ENCODE measurements around the gene TCERG1L. TPM values are rescaled to one million over a fixed set of nuclear protein-coding genes. Genes with fewer than 3 reads are reported as not detected.

TCERG1L gene
- polyA plus RNA-seq, 3 donors, result not detected

DNA sequence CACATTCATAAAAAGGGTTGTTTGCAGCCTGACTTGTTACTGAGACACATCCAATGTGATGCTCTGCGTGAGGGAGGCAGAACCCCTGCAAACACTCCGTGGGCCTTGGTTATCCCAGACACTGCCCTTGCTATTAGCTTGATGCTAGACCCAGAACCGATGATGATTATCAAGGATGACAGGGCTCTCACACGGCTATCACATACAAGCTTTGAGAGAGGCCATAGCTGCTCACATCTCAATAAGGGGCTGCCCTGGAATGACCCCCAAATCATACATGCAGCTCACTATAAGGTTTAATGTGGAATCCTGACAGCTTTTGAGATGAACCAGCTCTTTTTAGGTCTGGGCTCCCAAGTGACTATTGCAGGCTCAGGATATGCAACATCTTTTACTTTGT is 44.4 kb upstream of the TCERG1L start:
- no peak overlapping the region for H2AFZ ChIP-seq (ENCODE audit: insufficient read depth, low read depth, low read length, poor library complexity, severe bottlenecking)
- Mint-ChIP-seq H3K9me3 (peaks cover 0 to 8% (median 1%) of the 10 kb centered on the region in 7 donors), H3K4me3 (no peak overlapping the region), H3K27ac (no peak overlapping the region), H3K36me3 (no peaks in the 10 kb centered on the region), H3K4me1 (no peaks in the 10 kb centered on the region), H3K27me3 (ENCODE audit: low read depth in 3 of 3) (peaks cover 0 to 2% (median 2%) of the 10 kb centered on the region in 3 donors)
- H3K9ac ChIP-seq (ENCODE audit: insufficient read depth, low read length, poor library complexity, severe bottlenecking), result no peak overlapping the region
- no peaks in the 10 kb centered on the region for H3K27me3 ChIP-seq (ENCODE audit: control insufficient read depth in 2 of 2, insufficient read depth in 2 of 2, low read length in 2 of 2)
- no peak overlapping the region for H3K27ac ChIP-seq (ENCODE audit: low read depth in 1 of 2, low read length in 2 of 2)
- H3K4me1 ChIP-seq (ENCODE audit: control insufficient read depth in 1 of 2, insufficient read depth in 2 of 2, low read length in 2 of 2), result no peaks in the 10 kb centered on the region
- H3K4me2 ChIP-seq (replicated peaks; ENCODE audit: extremely low read depth, low read length, poor library complexity, severe bottlenecking), result no peak overlapping the region
- no peaks in the 10 kb centered on the region for H3K79me2 ChIP-seq (ENCODE audit: insufficient read depth, low read length)
- no peak overlapping the region for H3K4me3 ChIP-seq (replicated peaks in 1 of 3; ENCODE audit: low read depth in 2 of 3, low read length in 3 of 3)
- WGBS (ENCODE audit: insufficient coverage), result 85% methylated on average over 4 of the region's 4 CpGs
- DNase-seq, result no peak
- TF ChIP-seq, protein P1, sequence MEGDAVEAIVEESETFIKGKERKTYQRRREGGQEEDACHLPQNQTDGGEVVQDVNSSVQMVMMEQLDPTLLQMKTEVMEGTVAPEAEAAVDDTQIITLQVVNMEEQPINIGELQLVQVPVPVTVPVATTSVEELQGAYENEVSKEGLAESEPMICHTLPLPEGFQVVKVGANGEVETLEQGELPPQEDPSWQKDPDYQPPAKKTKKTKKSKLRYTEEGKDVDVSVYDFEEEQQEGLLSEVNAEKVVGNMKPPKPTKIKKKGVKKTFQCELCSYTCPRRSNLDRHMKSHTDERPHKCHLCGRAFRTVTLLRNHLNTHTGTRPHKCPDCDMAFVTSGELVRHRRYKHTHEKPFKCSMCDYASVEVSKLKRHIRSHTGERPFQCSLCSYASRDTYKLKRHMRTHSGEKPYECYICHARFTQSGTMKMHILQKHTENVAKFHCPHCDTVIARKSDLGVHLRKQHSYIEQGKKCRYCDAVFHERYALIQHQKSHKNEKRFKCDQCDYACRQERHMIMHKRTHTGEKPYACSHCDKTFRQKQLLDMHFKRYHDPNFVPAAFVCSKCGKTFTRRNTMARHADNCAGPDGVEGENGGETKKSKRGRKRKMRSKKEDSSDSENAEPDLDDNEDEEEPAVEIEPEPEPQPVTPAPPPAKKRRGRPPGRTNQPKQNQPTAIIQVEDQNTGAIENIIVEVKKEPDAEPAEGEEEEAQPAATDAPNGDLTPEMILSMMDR (IDR thresholded peaks at IDR 0.05), result no peak
- intact Hi-C loops (cut with micrococcal nuclease), result no loop called here
- no peaks in the 10 kb centered on the region for H3K9me3 ChIP-seq (replicated peaks in 1 of 2; ENCODE audit: control insufficient read depth in 1 of 2, insufficient read depth in 1 of 2, low read length in 2 of 2)
- H4K20me1 ChIP-seq (ENCODE audit: insufficient read depth, low read length), result no peaks in the 10 kb centered on the region
- no peaks in the 10 kb centered on the region for H3K36me3 ChIP-seq (replicated peaks in 1 of 2; ENCODE audit: control insufficient read depth in 1 of 2, insufficient read depth in 2 of 2, low read length in 2 of 2)

DNA sequence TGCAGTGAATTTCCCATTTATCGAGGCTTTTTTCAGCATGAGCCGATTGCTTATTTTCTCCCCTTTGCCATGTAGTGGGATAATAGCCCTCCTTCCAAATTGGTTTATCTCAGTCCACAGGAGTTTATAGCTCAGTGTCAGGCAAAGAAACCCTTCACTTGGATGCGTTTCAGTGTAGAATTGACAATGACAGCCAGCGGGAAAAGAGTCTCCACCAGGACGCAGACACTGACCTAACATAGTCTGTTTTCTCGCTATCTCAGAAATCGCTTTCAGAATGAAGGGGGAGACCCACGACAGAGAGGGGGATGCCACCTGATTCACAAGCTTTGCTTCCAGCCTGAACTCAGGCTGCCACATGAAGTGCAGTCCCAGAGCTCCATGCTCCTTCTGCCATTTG is 43.5 kb upstream of the TCERG1L start:
- H3K4me2 ChIP-seq (replicated peaks; ENCODE audit: extremely low read depth, low read length, poor library complexity, severe bottlenecking), result no peak overlapping the region
- 84% methylated on average over 8 of the region's 8 CpGs for WGBS (ENCODE audit: insufficient coverage)
- Mint-ChIP-seq H3K27ac (no peak overlapping the region), H3K36me3 (no peaks in the 10 kb centered on the region), H3K27me3 (ENCODE audit: low read depth in 3 of 3) (peaks cover 0 to 2% (median 2%) of the 10 kb centered on the region in 3 donors), H3K4me1 (no peaks in the 10 kb centered on the region), H3K4me3 (no peak overlapping the region), H3K9me3 (peaks cover 0 to 6% (median 2%) of the 10 kb centered on the region in 7 donors)
- DNase-seq, result no peak
- intact Hi-C loops (cut with micrococcal nuclease), result no loop called here
- H3K27me3 ChIP-seq (ENCODE audit: control insufficient read depth in 2 of 2, insufficient read depth in 2 of 2, low read length in 2 of 2), result no peaks in the 10 kb centered on the region
- H3K4me1 ChIP-seq (ENCODE audit: control insufficient read depth in 1 of 2, insufficient read depth in 2 of 2, low read length in 2 of 2), result no peaks in the 10 kb centered on the region
- no peak overlapping the region for H3K9ac ChIP-seq (ENCODE audit: insufficient read depth, low read length, poor library complexity, severe bottlenecking)
- no peak overlapping the region for H3K4me3 ChIP-seq (replicated peaks in 1 of 3; ENCODE audit: low read depth in 2 of 3, low read length in 3 of 3)
- no peaks in the 10 kb centered on the region for H3K9me3 ChIP-seq (replicated peaks in 1 of 2; ENCODE audit: control insufficient read depth in 1 of 2, insufficient read depth in 1 of 2, low read length in 2 of 2)
- H3K36me3 ChIP-seq (replicated peaks in 1 of 2; ENCODE audit: control insufficient read depth in 1 of 2, insufficient read depth in 2 of 2, low read length in 2 of 2), result no peaks in the 10 kb centered on the region
- TF ChIP-seq, protein P1 (IDR thresholded peaks at IDR 0.05), result no peak
- no peak overlapping the region for H3K27ac ChIP-seq (ENCODE audit: low read depth in 1 of 2, low read length in 2 of 2)
- no peaks in the 10 kb centered on the region for H4K20me1 ChIP-seq (ENCODE audit: insufficient read depth, low read length)
- H2AFZ ChIP-seq (ENCODE audit: insufficient read depth, low read depth, low read length, poor library complexity, severe bottlenecking), result no peak overlapping the region
- H3K79me2 ChIP-seq (ENCODE audit: insufficient read depth, low read length), result no peaks in the 10 kb centered on the region
